Measurements from ENCODE around the gene USP37. TPM values are rescaled to one million over a fixed set of nuclear protein-coding genes. Genes with fewer than 3 reads are reported as not detected.

Gene USP37
- 23.3 TPM for total RNA-seq

- TF ChIP-seq CTCF (IDR thresholded peaks at IDR 0.05) (peak in 1 of 3 experiments; percentile 20), POLR2A (IDR thresholded peaks at IDR 0.05) (peak in 1 of 2 donors; percentile 77), POLR2AphosphoS5 (IDR thresholded peaks at IDR 0.05; ENCODE audit: insufficient read depth in 1 of 2, low read depth in 1 of 2) (peak; percentile 86 to 95)
- Histone ChIP-seq H3K36me3 (no peaks in the 10 kb centered on the region), H3K9me3 (no peaks in the 10 kb centered on the region), H3K27me3 (no peaks in the 10 kb centered on the region), H3K4me1 (peaks cover 40% of the 10 kb centered on the region), H3K4me3 (peak within 1 kb of the TSS; percentile 73 to 94), H3K27ac (peak within 1 kb of the TSS; percentile 94)
- intact Hi-C loops (cut with DNase I): loop anchor here (10.0 kb wide), 1 partner anchor 164 kb away; no protein-coding TSS in a partner anchor
- peak; percentile 98 to 99 for DNase-seq (ENCODE audit: extremely low spot score in 2 of 2)
These were observed at the start of gene USP37, which contains the start of gene CNOT9 for GRCh38 chr2:218568190-218569037. Gene USP37 (minus strand): TSS chr2:218568351. CDS start chr2:218558653, 9,698 bp downstream. Gene CNOT9 (plus strand): TSS chr2:218568839. CDS start chr2:218568955, 116 bp downstream.

- Histone ChIP-seq H3K27ac (no peak overlapping the region), H3K4me1 (no peaks in the 10 kb centered on the region), H3K27me3 (no peaks in the 10 kb centered on the region), H3K36me3 (no peaks in the 10 kb centered on the region), H3K9me3 (no peaks in the 10 kb centered on the region), H3K4me3 (no peak overlapping the region)
- TF ChIP-seq POLR2A (IDR thresholded peaks at IDR 0.05) (no peak), CTCF (IDR thresholded peaks at IDR 0.05) (no peak), POLR2AphosphoS5 (IDR thresholded peaks at IDR 0.05; ENCODE audit: insufficient read depth in 1 of 2, low read depth in 1 of 2) (no peak)
- DNase-seq (ENCODE audit: extremely low spot score in 2 of 2): no peak
- intact Hi-C loops (cut with DNase I): no loop called here
These were observed 47.7 kb upstream of the USP37 start for GRCh38 chr2:218615868-218616315.

- DNase-seq (ENCODE audit: extremely low spot score in 2 of 2): no peak
- no peaks in the 10 kb centered on the region for H3K27me3 ChIP-seq
- H3K4me3 ChIP-seq: no peak within 1 kb of the TSS
These were observed 39.4 kb upstream of the USP37 start, which contains the start of gene PLCD4 for GRCh38 chr2:218607436-218608115. Gene PLCD4 (plus strand): TSS chr2:218607899. CDS start chr2:218615740, 7,841 bp downstream.

GRCh38 chr2:218605432-218605831 lies 37.3 kb upstream of the USP37 start:
- H3K36me3 ChIP-seq: no peaks in the 10 kb centered on the region
- H3K27ac ChIP-seq: no peak overlapping the region
- no peak for TF ChIP-seq CTCF (IDR thresholded peaks at IDR 0.05)
- no peak for TF ChIP-seq POLR2A (IDR thresholded peaks at IDR 0.05)
- no peak for TF ChIP-seq POLR2AphosphoS5 (IDR thresholded peaks at IDR 0.05; ENCODE audit: insufficient read depth in 1 of 2, low read depth in 1 of 2)
- no peak overlapping the region for H3K4me3 ChIP-seq
- DNase-seq (ENCODE audit: extremely low spot score in 2 of 2): no peak
- intact Hi-C loops (cut with DNase I): no loop called here
- H3K4me1 ChIP-seq: peaks cover 15% of the 10 kb centered on the region
- H3K27me3 ChIP-seq: no peaks in the 10 kb centered on the region
- H3K9me3 ChIP-seq: no peaks in the 10 kb centered on the region

More at GRCh38 chr2:218607436-218608115, 39.4 kb upstream of the USP37 start, which contains the start of gene PLCD4:
- no peaks in the 10 kb centered on the region for H3K9me3 ChIP-seq
- intact Hi-C loops (cut with DNase I): no loop called here
- no peak within 1 kb of the TSS for H3K27ac ChIP-seq
- no peak for TF ChIP-seq CTCF (IDR thresholded peaks at IDR 0.05)
- no peak for TF ChIP-seq POLR2A (IDR thresholded peaks at IDR 0.05)
- TF ChIP-seq POLR2AphosphoS5 (IDR thresholded peaks at IDR 0.05; ENCODE audit: insufficient read depth in 1 of 2, low read depth in 1 of 2): no peak
- peaks cover 15% of the 10 kb centered on the region for H3K4me1 ChIP-seq
- H3K36me3 ChIP-seq: no peaks in the 10 kb centered on the region

Data from vagina (tissue), 2 donors.